ENCODE results near the gene UXS1.

Gene UXS1

DNA sequence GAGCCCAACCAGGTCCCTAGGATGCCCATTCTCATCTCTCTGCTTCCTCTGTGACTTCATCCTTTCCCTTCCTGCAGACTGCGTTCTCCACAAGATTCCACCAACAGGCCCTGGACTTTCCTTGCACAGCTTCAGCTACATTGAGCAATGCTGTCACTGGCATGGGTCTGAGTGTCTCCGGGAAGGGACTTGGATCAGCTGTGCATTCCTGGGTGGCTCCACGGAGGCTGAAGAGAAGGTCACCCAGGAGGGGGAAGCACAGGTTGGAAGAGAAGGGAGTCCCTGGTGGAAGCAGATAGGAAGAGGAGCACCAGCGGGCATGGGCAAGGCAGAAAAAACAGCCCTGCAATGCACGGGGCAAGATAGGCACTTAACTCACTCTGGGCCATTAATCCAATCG lies 140.5 kb downstream of the UXS1 start:
- Histone ChIP-seq H3K4me1 (ENCODE audit: control insufficient read depth, insufficient read depth, low read length) (no peaks in the 10 kb centered on the region), H3K9ac (ENCODE audit: low read length) (no peak overlapping the region), H3K4me3 (ENCODE audit: low read length) (no peak overlapping the region), H3K27ac (ENCODE audit: low read depth, low read length) (no peak overlapping the region), H3K27me3 (ENCODE audit: control insufficient read depth, insufficient read depth, low read length) (no peaks in the 10 kb centered on the region), H3K36me3 (ENCODE audit: control insufficient read depth, insufficient read depth, low read length) (no peaks in the 10 kb centered on the region)

DNA sequence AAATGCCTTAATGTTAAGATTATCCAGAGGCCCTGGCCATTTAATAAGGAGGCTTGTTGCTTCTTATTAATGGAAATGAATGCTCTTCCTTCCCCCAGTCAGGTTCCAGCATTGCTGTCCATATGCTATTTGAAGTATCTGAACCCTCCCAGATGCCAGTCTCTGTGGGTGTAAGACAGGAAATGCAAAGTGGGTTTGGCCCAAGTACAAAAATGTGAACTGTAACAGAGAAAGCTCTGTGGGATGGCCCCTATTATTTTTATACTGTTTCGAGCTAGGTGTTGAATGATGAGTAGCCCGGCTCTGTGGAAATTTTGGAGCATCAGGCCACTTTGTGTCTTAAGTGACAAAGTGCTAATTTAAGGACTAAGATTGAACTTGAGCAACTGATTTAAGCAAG lies 141.0 kb downstream of the UXS1 start:
- no peaks in the 10 kb centered on the region for H3K4me1 ChIP-seq (ENCODE audit: control insufficient read depth, insufficient read depth, low read length)
- no peak overlapping the region for H3K27ac ChIP-seq (ENCODE audit: low read depth, low read length)
- H3K36me3 ChIP-seq (ENCODE audit: control insufficient read depth, insufficient read depth, low read length): no peaks in the 10 kb centered on the region
- no peaks in the 10 kb centered on the region for H3K27me3 ChIP-seq (ENCODE audit: control insufficient read depth, insufficient read depth, low read length)
- no peak overlapping the region for H3K9ac ChIP-seq (ENCODE audit: low read length)
- H3K4me3 ChIP-seq (ENCODE audit: low read length): no peak overlapping the region

DNA sequence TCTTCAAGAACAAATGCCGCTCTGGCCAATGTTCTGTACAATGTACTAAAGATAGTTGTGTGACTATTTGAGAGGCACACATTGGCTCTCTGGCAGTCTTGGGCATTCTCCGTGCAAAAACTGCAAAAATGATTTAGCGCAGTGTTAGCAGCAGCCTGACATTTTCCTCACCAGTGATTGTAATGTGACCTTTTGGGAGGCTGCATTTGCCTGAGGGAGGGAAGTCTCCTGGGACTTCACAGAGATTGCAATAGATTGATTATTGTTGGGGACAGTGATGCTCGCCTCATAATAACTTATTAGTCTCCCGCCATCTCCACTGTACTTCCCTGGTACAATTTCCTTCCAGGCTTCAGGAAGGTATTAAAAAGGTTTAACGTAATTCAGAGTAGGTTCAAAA lies 149.2 kb downstream of the UXS1 start:
- H3K4me3 ChIP-seq (ENCODE audit: low read length): no peak overlapping the region
- no peaks in the 10 kb centered on the region for H3K36me3 ChIP-seq (ENCODE audit: control insufficient read depth, insufficient read depth, low read length)
- H3K27ac ChIP-seq (ENCODE audit: low read depth, low read length): no peak overlapping the region
- H3K4me1 ChIP-seq (ENCODE audit: control insufficient read depth, insufficient read depth, low read length): peaks cover 3% of the 10 kb centered on the region
- H3K27me3 ChIP-seq (ENCODE audit: control insufficient read depth, insufficient read depth, low read length): no peaks in the 10 kb centered on the region
- no peak overlapping the region for H3K9ac ChIP-seq (ENCODE audit: low read length)

DNA sequence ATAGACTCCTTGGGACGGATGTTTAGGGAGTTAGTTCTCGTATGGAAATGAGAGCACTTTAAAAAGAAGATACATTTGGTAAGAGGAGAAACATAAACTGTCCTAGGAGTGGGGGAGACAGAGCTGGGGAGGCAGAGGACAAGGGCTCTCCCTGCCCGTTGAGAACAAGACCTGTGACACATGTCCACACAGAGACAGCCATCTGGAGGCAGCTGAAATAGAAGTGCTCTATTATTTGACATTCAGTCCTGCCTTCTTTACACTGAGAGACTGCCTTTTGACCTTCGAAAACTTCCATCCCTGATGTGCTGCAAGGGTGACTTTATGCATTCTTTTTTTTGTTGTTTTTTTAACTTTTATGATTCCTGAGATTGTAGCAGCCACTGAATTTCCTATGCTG lies 150.1 kb downstream of the UXS1 start:
- no peaks in the 10 kb centered on the region for H3K27me3 ChIP-seq (ENCODE audit: control insufficient read depth, insufficient read depth, low read length)
- H3K9ac ChIP-seq (ENCODE audit: low read length): no peak overlapping the region
- no peaks in the 10 kb centered on the region for H3K36me3 ChIP-seq (ENCODE audit: control insufficient read depth, insufficient read depth, low read length)
- H3K4me1 ChIP-seq (ENCODE audit: control insufficient read depth, insufficient read depth, low read length): peaks cover 5% of the 10 kb centered on the region
- no peak overlapping the region for H3K27ac ChIP-seq (ENCODE audit: low read depth, low read length)
- H3K4me3 ChIP-seq (ENCODE audit: low read length): no peak overlapping the region
